Psoas muscle (tissue), 8 donors: ENCODE measurements around the gene CADM2. TPM values are rescaled to one million over a fixed set of nuclear protein-coding genes. Genes with fewer than 3 reads are reported as not detected.

Experiments
- ATAC-seq, 4 donors: fragments of 200-7000 bp; cut with Tn5 transposase; one replicate each; pipeline ENCODE4 v1.9.1; 2020; ENCODE audit warnings: moderate library complexity in 3 of 4, mild to moderate bottlenecking in 2 of 4
- DNase-seq, 2 donors: peaks; one replicate each; pipeline ENCODE4 v3.0.0-alpha.2; 2020
- H3K27ac ChIP-seq: fragments of 200-600 bp; one replicate; pipeline ENCODE4 v1.8.0; 2022
- H3K27me3 ChIP-seq, 3 donors: fragments of 200-600 bp in 1 of 3; one replicate each; pipeline versions ENCODE4 v1.6.1 to v1.8.0; 2013 to 2022; ENCODE audit warnings: low read length in 2 of 3, mild to moderate bottlenecking in 2 of 3, moderate library complexity in 1 of 3; ENCODE audit not compliant: insufficient read depth in 3 of 3
- H3K36me3 ChIP-seq, 2 donors: fragments of 200-600 bp in 1 of 2; one replicate each; pipeline versions ENCODE4 v1.6.1 to v1.8.0; 2013 to 2022; ENCODE audit warnings: low read depth in 1 of 2, mild to moderate bottlenecking in 1 of 2, moderate library complexity in 1 of 2; ENCODE audit not compliant: insufficient read depth in 1 of 2
- H3K4me1 ChIP-seq: fragments of 200-600 bp; one replicate; pipeline ENCODE4 v1.8.0; 2022
- H3K4me3 ChIP-seq: fragments of 200-600 bp; one replicate; pipeline ENCODE4 v1.8.0; 2022; ENCODE audit warnings: mild to moderate bottlenecking
- H3K9me3 ChIP-seq: fragments of 200-600 bp; one replicate; pipeline ENCODE4 v1.8.0; 2022
- CTCF ChIP-seq: fragments of 200-600 bp; IDR thresholded peaks from one replicate; pipeline ENCODE4 v1.8.0; 2022; ENCODE audit warnings: antibody characterized with exemption
- WGBS, 3 donors: extraction: QIAGEN DNeasy Blood & Tissue Kit; methylation state at CpG; one replicate each; pipeline versions ENCODE4 v1.1.6 to v1.1.7; 2013; 5-methylcytosine and 5-hydroxymethylcytosine counted together
- intact Hi-C, 2 donors: fragments of 100-400 bp; cut with DNase I; formaldehyde crosslinking; loops; one replicate each; pipeline versions ENCODE4 v1.11.0 to v1.14.2; 2022
- polyA plus RNA-seq, 3 donors: library from polyadenylated mRNA; stranded (reverse); fragments of 200-250 nt; gene quantifications; one replicate each; pipeline ENCODE4 v1.2.3, GENCODE V29; 2013
- total RNA-seq, 4 donors: library from RNA; stranded (reverse); fragmentation: NEBNext Ultra II Directional in 2 of 4; extraction: Animal tissue kit (Norgen Biotek cat#: 25700) in 2 of 4; gene quantifications; one replicate each; pipeline versions ENCODE4 v1.2.1 to v1.2.4, GENCODE V29; 2021 to 2023
- donor health status: healthy with polysubstance abuse.
- donor health status: DM: no; HTN: no; CAD: no; lungs with moderate emphysema.
- donor health status: Bipolar disorder and iron deficiency.
- donor health status: healthy.
- donor health status: DM: yes; HTN: yes; CAD: no.
- donor health status: DM: no; HTN: no; CAD: no.
- donor health status: DM: no; HTN: no; CAD: no.
- donor health status: DM: yes; HTN: yes; CAD: no.

CADM2 gene
- total and polyA plus RNA-seq, 7 donors, result 3.6 to 15.7 (median 6.3) TPM

- Histone ChIP-seq H3K9me3 (no peaks in the 10 kb centered on the region), H3K36me3 (no peaks in the 10 kb centered on the region), H3K27me3 (no peaks in the 10 kb centered on the region), H3K27ac (no peak overlapping the region), H3K4me3 (no peak overlapping the region), H3K4me1 (no peaks in the 10 kb centered on the region)
- no peak for TF ChIP-seq CTCF
- ATAC-seq (no peak), DNase-seq (no peak)
- 66 to 80% (median 74%) methylated on average over 1 of the region's 1 CpG for WGBS, 3 donors
- intact Hi-C loops, result no loop called here
Observed at GRCh38 chr3:85592256-85592655, 633.5 kb downstream of the CADM2 start.

GRCh38 chr3:85594676-85595075, 635.9 kb downstream of the CADM2 start:
- H3K4me3 ChIP-seq, result no peak overlapping the region
- no peak for TF ChIP-seq CTCF
- no peaks in the 10 kb centered on the region for H3K36me3 ChIP-seq
- ATAC-seq, result no peak
- no peaks in the 10 kb centered on the region for H3K27me3 ChIP-seq
- no peak for DNase-seq
- intact Hi-C loops, result no loop called here
- H3K9me3 ChIP-seq, result no peaks in the 10 kb centered on the region
- H3K4me1 ChIP-seq, result no peaks in the 10 kb centered on the region
- no peak overlapping the region for H3K27ac ChIP-seq
- WGBS, 3 donors, result 50 to 68% (median 50%) methylated on average over 1 of the region's 1 CpG

- TF ChIP-seq CTCF, result no peak
- intact Hi-C loops, result no loop called here
- 64 to 76% (median 69%) methylated on average over 1 of the region's 1 CpG for WGBS, 3 donors
Observed at GRCh38 chr3:85603378-85603777, 644.6 kb downstream of the CADM2 start.

GRCh38 chr3:85604641-85605040, 645.9 kb downstream of the CADM2 start:
- Histone ChIP-seq H3K9me3 (no peaks in the 10 kb centered on the region), H3K27ac (no peak overlapping the region), H3K4me3 (no peak overlapping the region), H3K4me1 (no peaks in the 10 kb centered on the region), H3K27me3 (no peaks in the 10 kb centered on the region), H3K36me3 (no peaks in the 10 kb centered on the region)
- intact Hi-C loops, result no loop called here
- DNase-seq (no peak), ATAC-seq (no peak)
- TF ChIP-seq CTCF, result no peak
- WGBS, 3 donors, result 66 to 75% (median 71%) methylated on average over 3 of the region's 3 CpGs

More at GRCh38 chr3:85603378-85603777, 644.6 kb downstream of the CADM2 start:
- no peaks in the 10 kb centered on the region for H3K27me3 ChIP-seq
- no peak overlapping the region for H3K27ac ChIP-seq
- ATAC-seq (no peak), DNase-seq (no peak)
- no peaks in the 10 kb centered on the region for H3K4me1 ChIP-seq
- no peaks in the 10 kb centered on the region for H3K36me3 ChIP-seq
- H3K4me3 ChIP-seq, result no peak overlapping the region
- H3K9me3 ChIP-seq, result no peaks in the 10 kb centered on the region

- ATAC-seq (no peak), DNase-seq (no peak)
- H3K27ac ChIP-seq, result no peak overlapping the region
- H3K36me3 ChIP-seq, result no peaks in the 10 kb centered on the region
- H3K4me1 ChIP-seq, result no peaks in the 10 kb centered on the region
- H3K27me3 ChIP-seq, result no peaks in the 10 kb centered on the region
- intact Hi-C loops, result no loop called here
- TF ChIP-seq CTCF, result no peak
- no peak overlapping the region for H3K4me3 ChIP-seq
- 64 to 75% (median 72%) methylated on average over 2 of the region's 2 CpGs for WGBS, 3 donors
- H3K9me3 ChIP-seq, result no peaks in the 10 kb centered on the region
Observed at GRCh38 chr3:85605066-85605465, 646.3 kb downstream of the CADM2 start.
